ENCODE data around the gene OR4F16. TPM values are rescaled to one million over a fixed set of nuclear protein-coding genes. Genes with fewer than 3 reads are reported as not detected.

The OR4F16 gene
- total RNA-seq, result 0.29 and 0.33 TPM in 2 replicates

GRCh38 chr1:686554-686953 lies at the start of gene OR4F16:
TSS of gene OR4F16 (minus strand) at chr1:686654. CDS start at chr1:686654, 0 bp downstream.

Other genes with a start within 250 kb of the OR4F16 start
- gene OR4F29, start 235.0 kb downstream of the OR4F16 start, total RNA-seq, result 0.29 and 0.33 TPM in 2 replicates
- gene SAMD11, start 237.3 kb upstream of the OR4F16 start, total RNA-seq, result 11.1 and 12.7 TPM in 2 replicates

All from smooth muscle cell of trachea (primary cell).